Endometrial microvascular endothelial cells (primary cell): ENCODE data around the gene SOHLH2. TPM values are rescaled to one million over a fixed set of nuclear protein-coding genes. Genes with fewer than 3 reads are reported as not detected.

Experiments used
- in situ Hi-C: cut with HindIII; loops from 2 replicates; pipeline ENCODE4 v1.10.0; 2017; ENCODE audit warnings: low sequenced_read_pairs, low pct_unique_long_range_greater_than_20kb; ENCODE audit errors: inconsistent ontology term
- total RNA-seq: library from RNA; depleted of rRNA; stranded (reverse); fragments of >200 nt; gene quantifications from one replicate; pipeline ENCODE4 v1.2.3, GENCODE V29; 2015; ENCODE audit errors: inconsistent ontology term

The SOHLH2 gene
- total RNA-seq, 1 donor from 2014 or later: not detected

GRCh38 chr13:36143738-36144137 lies 70.6 kb downstream of the SOHLH2 start:
- in situ Hi-C loops: no loop called here

DNA sequence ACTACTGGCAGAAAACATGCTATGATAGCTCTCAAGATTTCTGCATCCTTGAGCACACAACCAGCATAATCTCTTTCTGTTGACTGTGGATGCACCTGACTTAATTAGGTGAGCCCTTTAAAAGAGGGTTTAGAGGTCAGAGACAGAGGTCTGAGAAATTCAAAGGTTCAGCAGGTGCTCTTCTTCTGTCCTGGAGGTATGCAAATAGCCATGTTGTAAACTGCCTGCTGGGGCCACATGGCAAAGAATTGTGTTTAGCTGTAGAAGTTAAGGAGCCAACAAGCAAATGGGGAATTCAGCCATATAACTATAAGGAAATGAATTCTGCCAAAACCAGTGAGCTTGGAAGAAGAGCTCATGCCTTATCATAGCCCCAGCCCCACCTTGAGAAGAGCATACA lies 71.6 kb downstream of the SOHLH2 start:
- in situ Hi-C loops: no loop called here

DNA sequence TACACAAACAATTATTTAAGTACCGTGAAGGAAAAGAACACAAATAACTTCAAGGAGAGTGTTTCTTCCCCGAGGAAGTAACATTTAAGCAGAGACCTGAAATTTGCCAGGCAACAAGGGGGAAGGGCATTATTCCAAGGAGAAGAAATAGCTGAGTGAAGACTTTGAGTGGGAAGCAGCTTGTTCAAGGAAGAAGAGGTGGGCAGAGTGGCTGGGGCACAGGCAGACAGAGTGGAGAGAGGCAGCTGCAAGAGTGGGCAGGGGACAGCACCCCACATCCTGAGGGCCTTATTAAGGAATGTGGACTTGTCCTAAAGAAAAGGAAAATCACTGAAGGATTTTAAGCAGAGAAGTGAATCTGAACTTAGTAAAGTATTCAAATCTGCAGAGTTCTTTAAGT lies 78.5 kb downstream of the SOHLH2 start:
- in situ Hi-C loops: no loop called here

DNA sequence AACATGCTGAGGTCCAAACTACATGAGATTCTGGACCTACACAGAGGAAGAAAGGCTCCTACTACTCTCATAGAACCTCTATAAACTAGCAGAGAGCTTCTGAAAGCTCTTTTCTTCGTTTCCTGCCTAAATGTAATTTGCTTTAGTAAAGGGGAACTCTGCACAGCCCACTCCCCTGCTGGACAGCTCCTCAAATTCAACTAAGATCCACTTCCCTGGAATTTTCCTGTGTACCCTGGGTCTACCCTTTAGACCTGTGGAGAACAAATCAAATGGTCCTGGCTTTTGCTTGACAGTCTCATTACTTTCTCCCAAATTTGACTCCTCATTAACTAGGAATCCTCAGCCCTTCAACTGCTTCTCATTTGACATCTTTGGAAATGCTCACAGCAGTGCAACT lies 79.7 kb downstream of the SOHLH2 start:
- in situ Hi-C loops: no loop called here

- in situ Hi-C loops: no loop called here
Observed at GRCh38 chr13:36133950-36134626, 80.3 kb downstream of the SOHLH2 start.

GRCh38 chr13:36132376-36132775 lies 82.0 kb downstream of the SOHLH2 start:
- in situ Hi-C loops: no loop called here

- in situ Hi-C loops: no loop called here
Observed at GRCh38 chr13:36131931-36132297, 82.4 kb downstream of the SOHLH2 start.

- in situ Hi-C loops: no loop called here
Observed at GRCh38 chr13:36131222-36131930, 83.0 kb downstream of the SOHLH2 start, which contains the start of gene DCLK1. TSS of gene DCLK1 (minus strand) at chr13:36131382.

GRCh38 chr13:36130552-36131221 lies 83.7 kb downstream of the SOHLH2 start:
- in situ Hi-C loops: no loop called here

DNA sequence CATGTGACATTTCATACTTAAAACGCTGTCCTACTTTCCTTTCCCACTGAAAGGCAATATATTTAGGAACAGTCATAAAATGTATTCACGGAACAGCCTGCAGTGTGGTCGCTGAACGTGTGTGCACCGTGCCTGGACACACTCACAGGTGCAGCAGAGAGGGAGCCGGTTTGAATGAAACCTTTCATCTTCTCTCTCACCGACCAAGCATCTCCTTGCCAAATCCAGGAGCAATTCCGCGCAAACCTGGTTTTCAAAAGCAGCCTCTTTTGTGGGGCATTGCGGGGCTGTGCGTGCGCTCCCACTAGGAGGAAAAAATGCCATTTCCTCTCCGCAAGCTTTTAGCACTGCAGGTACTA lies 84.2 kb downstream of the SOHLH2 start:
- in situ Hi-C loops: no loop called here

DNA sequence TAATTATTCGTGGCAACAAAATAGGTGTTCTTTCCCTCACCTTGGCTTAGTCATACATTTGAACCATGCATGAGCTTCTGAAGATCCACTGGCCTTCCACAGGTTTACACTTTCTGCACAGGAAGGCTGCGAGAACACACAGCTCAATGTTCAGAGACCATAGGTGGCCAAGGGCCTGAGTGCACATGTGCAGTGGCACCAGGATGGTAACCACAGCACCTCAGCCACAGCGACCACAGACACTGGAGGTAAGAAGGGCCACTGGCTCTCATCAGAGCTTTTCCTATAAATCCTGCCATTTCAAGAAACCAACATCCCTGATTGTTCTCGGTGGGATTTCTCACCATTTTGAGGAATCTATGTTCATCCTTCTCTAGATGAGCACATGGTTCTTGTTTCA lies 84.8 kb downstream of the SOHLH2 start:
- in situ Hi-C loops: no loop called here

DNA sequence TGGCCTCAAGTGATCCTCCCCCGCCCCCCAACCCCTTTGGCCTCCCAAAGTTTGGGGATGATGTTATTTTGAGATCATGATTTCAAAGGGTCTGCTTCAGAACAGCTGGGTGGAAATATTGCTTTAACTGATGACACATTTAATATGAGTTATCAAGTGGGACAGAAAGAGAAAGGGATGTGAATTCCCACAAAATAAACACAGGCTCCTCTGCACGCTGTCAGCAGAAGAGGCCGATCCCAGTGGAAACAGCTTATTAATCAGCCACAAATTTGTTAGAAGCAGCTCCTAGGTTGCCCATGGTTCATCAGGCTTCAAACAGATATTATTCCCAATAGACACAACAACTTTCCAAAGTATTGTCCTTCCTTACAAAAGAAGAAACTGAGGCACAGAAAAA lies 87.9 kb downstream of the SOHLH2 start:
- in situ Hi-C loops: no loop called here

DNA sequence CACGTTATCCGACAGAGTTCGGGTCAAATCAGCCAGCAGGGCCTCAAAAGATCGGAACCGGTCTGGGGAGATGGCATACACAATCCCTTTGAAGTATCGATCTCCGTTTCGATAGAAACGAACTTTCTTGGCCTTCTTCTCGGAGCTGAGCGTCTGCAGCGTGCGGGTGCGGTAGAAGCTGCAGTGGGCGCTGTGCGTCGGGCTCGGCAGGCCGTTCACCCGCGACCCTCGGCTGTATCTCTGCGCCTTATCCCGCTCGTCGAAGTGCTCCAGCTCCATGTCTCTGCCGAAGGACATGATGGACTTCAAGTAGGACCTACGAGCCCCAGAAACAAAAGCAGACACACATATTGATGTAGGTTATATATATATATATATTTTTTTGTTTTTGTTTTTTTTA lies 88.5 kb downstream of the SOHLH2 start:
- in situ Hi-C loops: no loop called here

- in situ Hi-C loops: no loop called here
Observed at GRCh38 chr13:36124236-36124822, 90.0 kb downstream of the SOHLH2 start.

Other genes starting within 250 kb of the SOHLH2 start
- 43.5 TPM for gene DCLK1, start 83.2 kb downstream of the SOHLH2 start, total RNA-seq
- gene CCDC169, start 83.3 kb upstream of the SOHLH2 start, total RNA-seq: 2.9 TPM
- gene SPART, start 131.8 kb upstream of the SOHLH2 start, total RNA-seq: 75.9 TPM
- 39.8 TPM for gene CCNA1, start 217.9 kb upstream of the SOHLH2 start, total RNA-seq